ENCODE measurements around the gene TAS2R60.
"Not testable (repeated sequence)": the region's sequence is repeated elsewhere in the genome, so short reads cannot be mapped to it uniquely, and the experiment has no call there.

Gene TAS2R60

GRCh38 chr7:143444063-143444782 is 970 bp downstream of the TAS2R60 start:
- DNase-seq (ENCODE audit: low read depth), result no peak

DNA sequence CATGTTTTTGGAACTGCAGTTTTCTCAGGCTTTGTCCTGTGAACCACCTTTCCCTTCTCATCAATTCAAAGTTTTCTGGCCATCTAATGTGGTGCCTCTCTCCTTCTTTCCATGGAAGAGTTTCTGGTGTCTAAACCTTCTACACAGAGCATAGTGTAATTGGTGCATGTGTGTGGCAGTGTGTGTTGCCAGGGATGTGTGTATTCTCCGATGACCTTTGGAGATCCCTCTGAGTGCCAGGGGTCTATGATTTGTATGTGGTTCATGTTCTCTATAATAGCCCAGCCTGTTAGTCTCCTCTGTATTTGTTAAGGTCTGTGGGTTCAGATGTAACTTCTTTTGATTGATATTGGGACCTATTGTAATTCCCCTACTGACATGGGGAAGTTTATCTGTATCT is 1.5 kb downstream of the TAS2R60 start:
- no peak for DNase-seq (ENCODE audit: low read depth)

GRCh38 chr7:143447466-143447865 is 4.2 kb downstream of the TAS2R60 start:
- DNase-seq (ENCODE audit: low read depth), result no peak

DNA sequence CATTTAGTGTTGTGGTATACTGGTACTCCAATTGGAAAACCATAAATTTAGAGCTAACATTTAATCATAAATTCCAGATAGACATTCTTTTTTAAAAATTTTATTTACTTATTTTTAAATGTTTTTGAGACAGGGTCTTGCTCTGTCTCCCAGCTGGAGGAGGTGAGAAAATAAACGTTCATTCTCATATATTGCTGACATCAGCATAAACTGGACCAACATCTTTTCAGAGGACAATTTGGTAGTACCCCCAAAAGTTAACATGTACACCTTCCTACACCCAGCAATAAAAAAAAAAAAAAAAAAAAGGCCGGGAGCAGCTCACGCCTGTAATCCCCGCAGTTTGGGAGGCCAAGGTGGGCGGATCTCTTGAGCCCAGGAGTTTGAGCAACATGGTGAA is 5.2 kb downstream of the TAS2R60 start:
- no peak for DNase-seq (ENCODE audit: low read depth)

DNA sequence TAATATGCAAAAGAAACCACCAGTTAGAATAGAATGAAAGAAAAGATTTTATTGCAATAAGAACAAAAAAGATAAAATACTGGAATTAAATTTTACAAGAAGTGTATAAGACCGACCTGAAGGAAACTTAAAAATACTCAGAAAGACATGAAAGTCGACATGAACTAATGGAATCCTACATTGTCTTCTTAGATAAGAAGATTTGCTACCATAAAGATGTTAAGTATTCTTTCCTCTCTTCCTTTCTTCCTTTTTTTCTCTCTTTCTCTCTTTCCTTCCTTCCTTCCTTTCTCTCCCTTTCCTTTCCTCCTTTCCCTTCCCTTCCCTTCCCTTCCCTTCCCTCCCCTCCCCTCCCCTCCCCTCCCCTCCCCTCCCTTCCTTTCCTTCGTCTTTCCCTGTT is 6.5 kb downstream of the TAS2R60 start:
- no peak for DNase-seq (ENCODE audit: low read depth)

DNA sequence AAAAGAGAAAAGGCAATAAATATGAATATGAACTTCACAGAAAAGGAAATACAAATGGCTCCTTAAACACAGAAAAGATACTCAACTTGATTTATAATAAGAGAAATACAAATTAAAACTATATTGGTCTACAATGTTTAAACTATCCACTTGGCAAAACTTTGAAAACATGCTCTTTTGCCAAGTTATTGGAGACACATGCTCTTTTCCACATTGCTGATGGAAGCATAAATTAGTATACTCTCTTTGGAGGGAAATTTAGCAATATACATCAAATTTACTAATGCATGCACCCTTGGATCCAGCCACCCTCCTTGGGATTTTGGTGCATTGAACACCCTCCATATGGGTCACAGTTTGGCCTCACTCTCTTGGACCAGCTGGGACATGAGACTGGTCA is 7.9 kb downstream of the TAS2R60 start:
- no peak for DNase-seq (ENCODE audit: low read depth)

- DNase-seq (ENCODE audit: low read depth), result no peak
Observed at GRCh38 chr7:143451746-143452145, 8.5 kb downstream of the TAS2R60 start.

- DNase-seq (ENCODE audit: low read depth), result no peak
Observed at GRCh38 chr7:143452495-143452894, 9.2 kb downstream of the TAS2R60 start.

GRCh38 chr7:143454091-143454680 is 10.9 kb downstream of the TAS2R60 start:
- DNase-seq (ENCODE audit: low read depth), result no peak

GRCh38 chr7:143455491-143455890 is 12.2 kb downstream of the TAS2R60 start:
- no peak for DNase-seq (ENCODE audit: low read depth)

GRCh38 chr7:143455942-143456341 is 12.7 kb downstream of the TAS2R60 start:
- DNase-seq (ENCODE audit: low read depth), result no peak

DNA sequence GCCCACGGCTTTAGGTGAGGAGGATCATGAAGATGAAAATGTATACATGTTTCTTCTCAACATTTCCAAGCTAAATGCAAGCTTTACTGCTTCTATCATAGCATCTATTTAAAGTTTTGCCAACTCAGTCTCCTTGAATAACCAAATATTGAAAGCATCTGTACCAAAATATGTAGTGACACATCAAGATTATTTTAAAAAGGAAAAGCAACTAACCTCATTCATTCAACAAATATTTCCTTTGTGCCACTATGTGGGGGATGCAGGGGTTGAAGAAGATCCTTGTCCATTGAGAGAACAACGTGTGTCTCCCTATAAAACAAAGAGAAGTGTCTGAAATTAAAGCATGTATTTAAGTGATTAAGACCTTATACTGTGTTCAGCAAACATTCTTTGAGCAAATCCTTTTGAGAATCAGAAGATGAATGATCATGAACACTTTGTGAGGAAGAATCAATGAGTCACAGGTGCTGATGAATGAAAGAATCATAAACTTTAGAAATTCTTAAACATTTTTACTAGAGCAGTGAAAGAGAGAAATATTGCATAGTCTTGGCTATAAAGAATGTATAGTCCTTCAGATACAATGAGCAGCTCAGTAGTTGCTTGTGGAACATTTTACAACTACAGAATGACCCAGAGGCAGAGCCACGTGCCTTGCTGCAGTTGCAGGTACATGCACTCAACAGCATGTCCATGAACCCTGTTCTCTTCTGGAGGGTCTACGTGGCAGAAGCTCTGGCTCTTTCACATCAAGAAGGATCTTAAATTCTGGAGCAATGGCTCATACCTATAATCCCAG is 13.9 kb downstream of the TAS2R60 start:
- peak; percentile 44 for DNase-seq (ENCODE audit: low read depth)

DNA sequence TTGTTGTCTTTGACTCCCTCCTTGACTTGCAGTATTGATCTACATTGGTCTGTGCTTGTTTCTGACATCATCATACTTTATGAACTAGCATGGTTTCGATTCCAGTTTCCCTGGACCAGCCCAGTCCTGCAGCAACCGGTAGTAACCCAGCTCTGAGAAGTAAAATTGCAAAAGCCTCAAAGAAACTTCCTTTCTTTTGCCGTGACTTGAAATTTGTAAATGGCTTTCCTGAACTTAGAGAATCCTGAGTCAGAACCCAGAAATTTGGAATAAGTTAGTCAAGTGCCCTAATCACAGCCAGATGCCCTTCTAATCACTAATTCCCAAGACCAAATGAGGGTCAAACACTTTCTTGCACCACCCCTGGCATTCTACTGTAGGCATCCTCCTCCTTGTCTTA is 15.0 kb downstream of the TAS2R60 start:
- peak; percentile 54 for DNase-seq (ENCODE audit: low read depth)

GRCh38 chr7:143458681-143459080 is 15.4 kb downstream of the TAS2R60 start:
- DNase-seq (ENCODE audit: low read depth), result no peak

- no peak for DNase-seq (ENCODE audit: low read depth)
Observed at GRCh38 chr7:143459359-143459758, 16.1 kb downstream of the TAS2R60 start.

DNA sequence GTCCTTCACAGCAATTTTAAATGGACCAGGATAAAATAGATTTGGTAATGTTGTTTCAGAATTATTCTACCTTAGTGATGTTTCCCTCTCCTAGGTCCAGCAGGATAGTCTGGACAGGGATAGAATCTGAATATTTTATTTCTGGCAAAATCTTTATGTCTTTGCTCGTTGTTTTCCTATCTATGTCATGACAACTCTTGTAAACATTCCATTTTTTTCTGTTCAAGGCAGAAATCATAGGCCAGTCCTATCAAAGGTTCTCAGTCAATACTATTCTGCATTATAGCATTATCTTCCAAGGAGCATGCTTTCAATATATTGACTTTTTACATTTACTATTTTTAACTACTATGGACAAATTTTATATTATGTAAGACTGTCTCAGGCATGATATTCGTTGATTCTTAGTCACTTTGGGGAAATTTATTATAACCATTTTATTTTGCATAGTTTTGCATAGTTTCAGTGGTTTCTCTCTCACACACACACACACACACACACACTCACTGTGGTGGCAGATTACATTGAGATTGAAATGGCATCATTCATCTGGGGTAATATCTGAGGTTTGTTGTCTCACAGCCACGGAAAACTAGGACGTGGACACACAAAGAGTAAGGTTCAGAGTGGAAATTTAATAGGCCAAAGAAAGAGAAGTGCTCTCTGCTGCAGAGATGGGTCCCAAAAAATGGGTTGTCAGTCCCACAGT is 17.2 kb downstream of the TAS2R60 start:
- no peak for DNase-seq (ENCODE audit: low read depth)

GRCh38 chr7:143462045-143462444 is 18.8 kb downstream of the TAS2R60 start:
- DNase-seq (ENCODE audit: low read depth), result no peak

DNA sequence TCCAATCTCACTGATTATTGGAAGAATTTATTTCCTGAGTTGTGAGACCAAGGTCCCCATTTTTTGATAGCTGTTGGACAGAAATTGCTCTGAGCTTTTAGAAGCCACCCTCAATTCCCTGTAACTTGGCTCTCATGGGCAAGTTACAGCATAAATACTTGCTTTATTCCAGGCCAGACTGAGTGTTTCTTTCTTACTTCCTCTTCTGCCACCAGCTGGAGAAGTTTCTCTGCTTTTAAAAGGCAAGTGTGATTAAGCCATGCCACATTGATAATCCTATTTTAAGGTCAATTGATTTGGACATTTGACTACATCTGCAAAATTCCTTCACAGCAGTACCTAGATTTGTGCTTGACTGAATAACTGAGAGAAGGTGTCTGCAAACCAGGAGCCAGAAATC is 20.3 kb downstream of the TAS2R60 start:
- no peak for DNase-seq (ENCODE audit: low read depth)

GRCh38 chr7:143463957-143464356 is 20.7 kb downstream of the TAS2R60 start:
- no peak for DNase-seq (ENCODE audit: low read depth)

- DNase-seq (ENCODE audit: low read depth), result no peak
Observed at GRCh38 chr7:143467724-143468123, 24.5 kb downstream of the TAS2R60 start.

- DNase-seq (ENCODE audit: low read depth), result not testable (repeated sequence)
Observed at GRCh38 chr7:143472071-143472689, 28.9 kb downstream of the TAS2R60 start.

DNA sequence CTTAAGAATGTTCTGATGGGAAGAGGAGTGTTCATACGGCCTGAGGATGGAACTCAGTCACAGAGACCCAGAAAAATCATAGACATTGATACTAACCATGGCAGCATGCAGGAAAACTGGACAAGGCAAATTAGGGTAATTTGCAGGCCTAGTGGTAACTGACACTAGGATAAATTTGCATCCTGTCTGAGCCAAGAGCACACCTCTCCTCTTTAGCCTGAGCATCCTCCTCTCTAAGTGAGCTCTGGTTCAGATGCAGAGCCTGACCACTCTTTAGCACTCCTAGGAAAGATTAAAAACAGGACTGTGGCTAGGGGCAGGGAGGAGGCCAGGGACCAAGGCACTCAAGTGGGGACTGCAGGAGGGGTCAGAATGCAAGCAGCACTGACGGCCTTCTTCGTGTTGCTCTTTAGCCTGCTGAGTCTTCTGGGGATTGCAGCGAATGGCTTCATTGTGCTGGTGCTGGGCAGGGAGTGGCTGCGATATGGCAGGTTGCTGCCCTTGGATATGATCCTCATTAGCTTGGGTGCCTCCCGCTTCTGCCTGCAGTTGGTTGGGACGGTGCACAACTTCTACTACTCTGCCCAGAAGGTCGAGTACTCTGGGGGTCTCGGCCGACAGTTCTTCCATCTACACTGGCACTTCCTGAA is 34.4 kb downstream of the TAS2R60 start, which contains the start of gene TAS2R41:
Gene TAS2R41, plus strand, starts transcription at position 373 of the 650 bp plus-strand sequence. Its CDS starts 0 bp downstream, at position 373.
- DNase-seq (ENCODE audit: low read depth), result no peak
